ENCODE results near the gene NFIB. TPM values are rescaled to one million over a fixed set of nuclear protein-coding genes. Genes with fewer than 3 reads are reported as not detected.

Gene NFIB
- total RNA-seq, 1 experiment from 2014 or later, result 0.61 TPM

DNA sequence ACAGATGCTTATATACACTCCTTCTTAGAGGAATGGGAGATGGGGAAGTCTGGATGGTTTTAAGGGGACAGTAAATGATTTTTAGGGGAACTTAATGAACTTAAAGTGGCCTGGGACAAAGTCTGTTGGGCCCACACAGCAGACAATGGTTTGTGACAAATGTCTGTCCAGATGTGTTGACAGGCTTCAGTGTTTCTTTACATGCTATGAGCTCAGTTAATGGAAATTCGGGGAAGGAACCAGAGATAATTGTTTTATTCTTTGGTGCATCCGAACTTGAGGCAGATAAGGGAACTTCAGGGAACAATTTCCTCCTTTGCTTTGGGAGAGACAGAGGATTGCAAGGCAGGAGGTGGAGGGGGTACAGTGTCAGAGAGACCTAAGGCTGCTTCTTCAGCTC, 52.3 kb downstream of the NFIB start:
- Histone ChIP-seq H3K4me3 (ENCODE audit: low read depth, low read length) (no peak overlapping the region), H3K27me3 (replicated peaks; ENCODE audit: control insufficient read depth, insufficient read depth, low read length) (no peaks in the 10 kb centered on the region), H3K9me3 (no peaks in the 10 kb centered on the region), H3K36me3 (ENCODE audit: control insufficient read depth, insufficient read depth, low read length) (no peaks in the 10 kb centered on the region), H3K4me1 (no peaks in the 10 kb centered on the region)
- H3K27ac Mint-ChIP-seq (ENCODE audit: unreplicated experiment), result no peak overlapping the region
- POLR2A ChIA-PET, result no interaction called here
- BruUV-seq (replicated peaks), result no TSS peak
- H3K4me3 Mint-ChIP-seq (ENCODE audit: unreplicated experiment), result no peak overlapping the region
- no peak for DNase-seq
- H3K27me3 Mint-ChIP-seq (ENCODE audit: insufficient read depth, unreplicated experiment), result no peaks in the 10 kb centered on the region
- TF ChIP-seq, protein P1, sequence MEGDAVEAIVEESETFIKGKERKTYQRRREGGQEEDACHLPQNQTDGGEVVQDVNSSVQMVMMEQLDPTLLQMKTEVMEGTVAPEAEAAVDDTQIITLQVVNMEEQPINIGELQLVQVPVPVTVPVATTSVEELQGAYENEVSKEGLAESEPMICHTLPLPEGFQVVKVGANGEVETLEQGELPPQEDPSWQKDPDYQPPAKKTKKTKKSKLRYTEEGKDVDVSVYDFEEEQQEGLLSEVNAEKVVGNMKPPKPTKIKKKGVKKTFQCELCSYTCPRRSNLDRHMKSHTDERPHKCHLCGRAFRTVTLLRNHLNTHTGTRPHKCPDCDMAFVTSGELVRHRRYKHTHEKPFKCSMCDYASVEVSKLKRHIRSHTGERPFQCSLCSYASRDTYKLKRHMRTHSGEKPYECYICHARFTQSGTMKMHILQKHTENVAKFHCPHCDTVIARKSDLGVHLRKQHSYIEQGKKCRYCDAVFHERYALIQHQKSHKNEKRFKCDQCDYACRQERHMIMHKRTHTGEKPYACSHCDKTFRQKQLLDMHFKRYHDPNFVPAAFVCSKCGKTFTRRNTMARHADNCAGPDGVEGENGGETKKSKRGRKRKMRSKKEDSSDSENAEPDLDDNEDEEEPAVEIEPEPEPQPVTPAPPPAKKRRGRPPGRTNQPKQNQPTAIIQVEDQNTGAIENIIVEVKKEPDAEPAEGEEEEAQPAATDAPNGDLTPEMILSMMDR (IDR thresholded peaks at IDR 0.05; ENCODE audit: insufficient read depth in 1 of 2, low read depth in 1 of 2, low read length in 1 of 2, severe bottlenecking in 1 of 2, unreplicated experiment in 1 of 2), result no peak
- CTCF ChIA-PET, result no interaction called here
- no peaks in the 10 kb centered on the region for H3K4me1 Mint-ChIP-seq (ENCODE audit: low read depth, unreplicated experiment)
- no peaks in the 10 kb centered on the region for H3K9me3 Mint-ChIP-seq (ENCODE audit: unreplicated experiment)
- H3K36me3 Mint-ChIP-seq (ENCODE audit: insufficient read depth, unreplicated experiment), result no peaks in the 10 kb centered on the region
- intact Hi-C loops (cut with micrococcal nuclease; ENCODE audit: unreplicated experiment), result no loop called here

DNA sequence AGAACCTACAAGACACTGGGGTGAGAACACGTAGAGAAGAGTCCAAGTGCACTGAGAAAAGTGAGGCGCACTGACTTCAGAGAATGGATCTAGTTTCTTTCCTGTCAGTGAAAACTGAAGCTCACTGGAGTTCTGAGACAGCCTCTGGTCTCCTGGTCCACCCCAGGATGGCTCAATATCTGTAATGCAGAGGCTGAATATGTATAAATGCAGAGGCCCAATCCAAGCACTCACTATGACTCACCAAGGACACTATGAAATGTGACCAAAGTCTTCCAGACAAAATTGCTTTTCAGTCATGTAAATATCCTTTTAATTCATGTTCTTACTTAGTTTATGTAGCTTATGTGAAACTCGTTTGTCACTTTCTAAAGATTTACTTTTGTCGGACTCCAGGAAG, 53.8 kb downstream of the NFIB start:
- Mint-ChIP-seq H3K9me3 (ENCODE audit: unreplicated experiment) (no peaks in the 10 kb centered on the region), H3K27me3 (ENCODE audit: insufficient read depth, unreplicated experiment) (no peaks in the 10 kb centered on the region), H3K27ac (ENCODE audit: unreplicated experiment) (no peak overlapping the region), H3K4me1 (ENCODE audit: low read depth, unreplicated experiment) (no peaks in the 10 kb centered on the region), H3K36me3 (ENCODE audit: insufficient read depth, unreplicated experiment) (no peaks in the 10 kb centered on the region), H3K4me3 (ENCODE audit: unreplicated experiment) (no peak overlapping the region)
- H3K4me3 ChIP-seq (ENCODE audit: low read depth, low read length), result no peak overlapping the region
- POLR2A ChIA-PET, result no interaction called here
- DNase-seq, result no peak
- H3K36me3 ChIP-seq (ENCODE audit: control insufficient read depth, insufficient read depth, low read length), result no peaks in the 10 kb centered on the region
- intact Hi-C loops (cut with micrococcal nuclease; ENCODE audit: unreplicated experiment), result no loop called here
- no peaks in the 10 kb centered on the region for H3K9me3 ChIP-seq
- no peaks in the 10 kb centered on the region for H3K27me3 ChIP-seq (replicated peaks; ENCODE audit: control insufficient read depth, insufficient read depth, low read length)
- TF ChIP-seq, protein P1 (IDR thresholded peaks at IDR 0.05; ENCODE audit: insufficient read depth in 1 of 2, low read depth in 1 of 2, low read length in 1 of 2, severe bottlenecking in 1 of 2, unreplicated experiment in 1 of 2), result no peak
- no TSS peak for BruUV-seq (replicated peaks)
- no peaks in the 10 kb centered on the region for H3K4me1 ChIP-seq
- CTCF ChIA-PET, result no interaction called here

DNA sequence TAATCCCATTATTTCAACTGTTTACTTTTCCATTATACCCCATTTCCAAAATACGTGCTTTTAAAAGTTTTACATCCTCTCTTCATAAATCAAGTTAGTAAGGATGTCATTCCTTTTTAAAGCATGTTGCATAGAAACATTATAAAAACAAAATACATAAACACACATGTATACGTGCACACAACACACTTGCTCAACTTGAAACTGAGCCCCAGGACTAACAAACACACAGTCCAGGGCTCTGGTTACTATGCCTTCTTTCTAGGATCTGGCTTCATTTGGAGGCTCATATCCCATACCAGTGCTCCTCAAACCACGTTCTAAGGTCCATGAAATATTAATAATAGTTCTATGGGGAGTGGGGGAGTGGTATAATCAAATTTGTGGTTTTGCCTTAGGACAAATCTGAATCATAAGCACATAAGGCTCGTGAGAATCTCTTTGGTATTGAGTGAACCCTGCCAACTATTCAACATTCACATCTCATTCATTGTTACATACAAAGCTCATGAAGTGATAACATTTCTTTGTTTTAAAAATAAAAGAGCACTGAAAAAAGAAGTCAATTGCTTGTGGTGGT, 55.2 kb downstream of the NFIB start:
- Mint-ChIP-seq H3K27me3 (ENCODE audit: insufficient read depth, unreplicated experiment) (no peaks in the 10 kb centered on the region), H3K4me3 (ENCODE audit: unreplicated experiment) (no peak overlapping the region), H3K4me1 (ENCODE audit: low read depth, unreplicated experiment) (no peaks in the 10 kb centered on the region), H3K9me3 (ENCODE audit: unreplicated experiment) (no peaks in the 10 kb centered on the region), H3K27ac (ENCODE audit: unreplicated experiment) (no peak overlapping the region), H3K36me3 (ENCODE audit: insufficient read depth, unreplicated experiment) (no peaks in the 10 kb centered on the region)
- no peak for DNase-seq
- Histone ChIP-seq H3K4me3 (ENCODE audit: low read depth, low read length) (no peak overlapping the region), H3K4me1 (no peaks in the 10 kb centered on the region), H3K36me3 (ENCODE audit: control insufficient read depth, insufficient read depth, low read length) (no peaks in the 10 kb centered on the region), H3K27me3 (replicated peaks; ENCODE audit: control insufficient read depth, insufficient read depth, low read length) (no peaks in the 10 kb centered on the region), H3K9me3 (no peaks in the 10 kb centered on the region)
- ChIA-PET CTCF (no interaction called here), POLR2A (no interaction called here)
- intact Hi-C loops (cut with micrococcal nuclease; ENCODE audit: unreplicated experiment), result no loop called here
- BruUV-seq (replicated peaks), result no TSS peak
- TF ChIP-seq, protein P1 (IDR thresholded peaks at IDR 0.05; ENCODE audit: insufficient read depth in 1 of 2, low read depth in 1 of 2, low read length in 1 of 2, severe bottlenecking in 1 of 2, unreplicated experiment in 1 of 2), result no peak
